Dermis blood vessel endothelial cell (primary cell): Measurements from ENCODE around the gene CXorf49. TPM values are rescaled to one million over a fixed set of nuclear protein-coding genes. Genes with fewer than 3 reads are reported as not detected.

Source experiments
- DNase-seq: peaks from one replicate; pipeline ENCODE4 v3.0.0; 2010
- total RNA-seq: library from RNA; depleted of rRNA; stranded (reverse); fragments of >200 nt; gene quantifications from 2 replicates; pipeline ENCODE4 v1.2.3, GENCODE V29; 2014

The CXorf49 gene
- total RNA-seq, 1 donor from 2014 or later = not detected

GRCh38 chrX:71671938-71672337 lies 46.1 kb downstream of the CXorf49 start:
- no peak for DNase-seq

- no peak for DNase-seq
Observed at GRCh38 chrX:71671043-71671780, 46.9 kb downstream of the CXorf49 start.

GRCh38 chrX:71669947-71670346 lies 48.1 kb downstream of the CXorf49 start:
- peak; percentile 22 for DNase-seq

- no peak for DNase-seq
Observed at GRCh38 chrX:71669492-71669891, 48.6 kb downstream of the CXorf49 start.

GRCh38 chrX:71668248-71668595 lies 49.9 kb downstream of the CXorf49 start:
- DNase-seq = no peak

GRCh38 chrX:71667328-71668247 lies 50.5 kb downstream of the CXorf49 start, which contains the start of gene LOC101059915:
LOC101059915 (plus strand) TSS chrX:71667546.
- no peak for DNase-seq

GRCh38 chrX:71666240-71667223 lies 51.6 kb downstream of the CXorf49 start:
- DNase-seq = no peak

GRCh38 chrX:71665747-71666146 lies 52.3 kb downstream of the CXorf49 start:
- no peak for DNase-seq

- no peak for DNase-seq
Observed at GRCh38 chrX:71664889-71665491, 53.1 kb downstream of the CXorf49 start.

Other genes with a start within 250 kb of the CXorf49 start
- gene OGT, start 185.2 kb downstream of the CXorf49 start, total RNA-seq = 92.8 and 149 TPM in 2 replicates
- 1.6 and 3.2 TPM in 2 replicates for gene GCNA, start 139.8 kb downstream of the CXorf49 start, total RNA-seq
- not detected in 2 replicates for gene CXCR3, start 99.8 kb downstream of the CXorf49 start, total RNA-seq
- not detected in 2 replicates for gene CXorf49B, start 45.1 kb upstream of the CXorf49 start, total RNA-seq
- gene NHSL2, start 192.6 kb upstream of the CXorf49 start, total RNA-seq = 28.6 and 53.8 TPM in 2 replicates